SK-N-SH (cell line): Measurements from ENCODE around the gene PDE9A. TPM values are rescaled to one million over a fixed set of nuclear protein-coding genes. Genes with fewer than 3 reads are reported as not detected.
A peak's percentile ranks its signal among the peaks of the same experiment; 100 is the strongest.

ENCODE experiments used
- CTCF ChIA-PET: fragments of 300-600, 350-600 bp; formaldehyde crosslinking; extraction: SDS; loops from one replicate; lab custom pipeline; 2021; lab: Yijun Ruan, JAX
- POLR2A ChIA-PET: fragments of 350-600 bp; sonication (Branson Sonifier 250); formaldehyde crosslinking; extraction: SDS; loops from one replicate; lab custom pipeline; 2020; ENCODE audit warnings: antibody characterized with exemption, inconsistent platforms; lab: Yijun Ruan, JAX
- DNase-seq: peaks from one replicate; pipeline ENCODE4 v3.0.0; 2012
- H2AFZ ChIP-seq: fragments of 200-600 bp; sonication (generic); 2 replicates; pipeline ENCODE4 v1.8.1; 2016; ENCODE audit warnings: antibody characterized with exemption, mild to moderate bottlenecking, low read depth
- H3F3A ChIP-seq: fragments of 200-600 bp; sonication (generic); replicated peaks from 2 replicates; pipeline ENCODE3; 2016; ENCODE audit warnings: antibody characterized with exemption, mild to moderate bottlenecking; ENCODE audit not compliant: insufficient read depth
- H3K27ac ChIP-seq, 2 experiments: fragments of 200-500 bp in 1 of 2; fragments of 200-600 bp in 1 of 2; sonication (Bioruptor generic) in 1 of 2; sonication (generic), shearing (Covaris generic) in 1 of 2; 2 replicates each; pipeline versions ENCODE4 v1.5.1 to v1.6.1; 2014 to 2016; ENCODE audit warnings: low read depth in 2 of 2, inconsistent platforms in 1 of 2, low read length in 1 of 2, mild to moderate bottlenecking in 1 of 2, mixed read lengths in 1 of 2
- H3K27me3 ChIP-seq: fragments of 200-600 bp; sonication (generic), shearing (Covaris generic); 2 replicates; pipeline ENCODE4 v1.6.1; 2016; ENCODE audit warnings: mixed run types; ENCODE audit not compliant: insufficient read depth
- H3K36me3 ChIP-seq, 2 experiments: fragments of 200-500 bp in 1 of 2; fragments of 200-600 bp in 1 of 2; sonication (Bioruptor generic) in 1 of 2; sonication (generic) in 1 of 2; replicated peaks in 1 of 2; 2 replicates each; pipeline versions ENCODE3 to v1.5.1; 2014 to 2016; ENCODE audit warnings: low read length in 1 of 2, mild to moderate bottlenecking in 1 of 2; ENCODE audit not compliant: insufficient read depth in 2 of 2, control insufficient read depth in 1 of 2
- H3K4me1 ChIP-seq, 2 experiments: fragments of 200-500 bp in 1 of 2; fragments of 200-600 bp in 1 of 2; sonication (Bioruptor generic) in 1 of 2; sonication (generic), shearing (Covaris generic) in 1 of 2; 2 replicates each; pipeline versions ENCODE4 v1.5.1 to v1.6.1; 2014 to 2016; ENCODE audit warnings: low read depth in 1 of 2, low read length in 1 of 2, mixed run types in 1 of 2; ENCODE audit not compliant: insufficient read depth in 2 of 2, control insufficient read depth in 1 of 2
- H3K4me2 ChIP-seq: fragments of 200-600 bp; sonication (generic), shearing (Covaris generic); 2 replicates; pipeline ENCODE4 v1.6.1; 2017; ENCODE audit warnings: mixed run types
- H3K4me3 ChIP-seq, 2 experiments: fragments of 200-500 bp in 1 of 2; fragments of 200-600 bp in 1 of 2; sonication (Bioruptor generic) in 1 of 2; sonication (generic), shearing (Covaris generic) in 1 of 2; 2 replicates each; pipeline versions ENCODE4 v1.5.1 to v1.8.1; 2014 to 2016; ENCODE audit warnings: low read depth in 2 of 2, inconsistent platforms in 1 of 2, low read length in 1 of 2, mild to moderate bottlenecking in 1 of 2, mixed read lengths in 1 of 2, moderate library complexity in 1 of 2
- H3K79me2 ChIP-seq: fragments of 200-600 bp; sonication (generic); 2 replicates; pipeline ENCODE4 v1.8.1; 2017; ENCODE audit warnings: mild to moderate bottlenecking; ENCODE audit not compliant: insufficient read depth
- H3K9ac ChIP-seq: fragments of 200-600 bp; sonication (generic); 2 replicates; pipeline ENCODE4 v1.6.1; 2017; ENCODE audit warnings: mixed run types
- H3K9me2 ChIP-seq: fragments of 200-600 bp; sonication (generic); 2 replicates; pipeline ENCODE4 v1.6.1; 2017; ENCODE audit warnings: mixed run types
- H3K9me3 ChIP-seq: fragments of 200-600 bp; sonication (generic); 2 replicates; pipeline ENCODE4 v1.6.1; 2017; ENCODE audit warnings: mixed run types, mild to moderate bottlenecking, moderate library complexity
- H4K20me1 ChIP-seq: fragments of 200-600 bp; sonication (generic); 2 replicates; pipeline ENCODE4 v1.6.1; 2017; ENCODE audit warnings: mild to moderate bottlenecking, mixed run types; ENCODE audit not compliant: insufficient read depth
- CHD2 ChIP-seq: fragments of 150-350 bp; IDR thresholded peaks from 2 replicates; pipeline ENCODE4 v1.6.1; 2018; ENCODE audit warnings: low read length; ENCODE audit not compliant: partially characterized antibody
- CTCF ChIP-seq: fragments of 200-600 bp; sonication (generic); IDR thresholded peaks from 2 replicates; pipeline ENCODE4 v1.6.1; 2017; ENCODE audit warnings: antibody characterized with exemption, mild to moderate bottlenecking, moderate library complexity
- ELF1 ChIP-seq: IDR thresholded peaks from 2 replicates; pipeline ENCODE4 v1.4.0; 2012
- EZH2phosphoT487 ChIP-seq: fragments of 200-600 bp; sonication (generic); IDR thresholded peaks from 2 replicates; pipeline ENCODE4 v1.6.1; 2017; ENCODE audit warnings: low read depth, mixed run types, mild to moderate bottlenecking, antibody characterized with exemption, moderate library complexity, borderline replicate concordance
- FOXM1 ChIP-seq: IDR thresholded peaks from 2 replicates; pipeline ENCODE4 v1.4.0; 2012; ENCODE audit warnings: low read depth, mild to moderate bottlenecking
- GABPA ChIP-seq: IDR thresholded peaks from 2 replicates; pipeline ENCODE4 v1.4.0; 2012; ENCODE audit warnings: low read depth, mild to moderate bottlenecking
- IRF3 ChIP-seq: fragments of 150-350 bp; IDR thresholded peaks from 2 replicates; pipeline ENCODE4 v1.6.1; 2016; ENCODE audit warnings: mild to moderate bottlenecking, low read depth, low read length
- JUND ChIP-seq: IDR thresholded peaks from 2 replicates; pipeline ENCODE4 v1.4.0; 2012
- MXI1 ChIP-seq: IDR thresholded peaks from 2 replicates; pipeline ENCODE4 v1.6.1; 2012; ENCODE audit warnings: mild to moderate bottlenecking, low read depth, low read length, improper control_type of control experiment
- NRF1 ChIP-seq: IDR thresholded peaks from 2 replicates; pipeline ENCODE4 v1.6.1; 2012; ENCODE audit warnings: low read depth, mild to moderate bottlenecking, low read length
- POLR2AphosphoS5 ChIP-seq: IDR thresholded peaks from 2 replicates; pipeline ENCODE4 v1.6.1; 2012; ENCODE audit warnings: low read depth, low read length
- RAD21 ChIP-seq: IDR thresholded peaks from 2 replicates; pipeline ENCODE4 v1.6.1; 2012; ENCODE audit warnings: mild to moderate bottlenecking, low read length
- RCOR1 ChIP-seq: fragments of 150-350 bp; IDR thresholded peaks from 2 replicates; pipeline ENCODE4 v1.6.1; 2017; ENCODE audit warnings: antibody characterized with exemption, low read length
- RXRA ChIP-seq: IDR thresholded peaks from 2 replicates; pipeline ENCODE4 v1.4.0; 2012; ENCODE audit warnings: low read depth, mild to moderate bottlenecking, borderline replicate concordance
- SIN3A ChIP-seq: IDR thresholded peaks from 2 replicates; pipeline ENCODE4 v1.6.1; 2012; ENCODE audit warnings: low read depth, mild to moderate bottlenecking, low read length, moderate library complexity, borderline replicate concordance
- TEAD4 ChIP-seq: IDR thresholded peaks from 2 replicates; pipeline ENCODE4 v1.4.0; 2012; ENCODE audit warnings: mild to moderate bottlenecking, borderline replicate concordance; ENCODE audit not compliant: insufficient read depth
- USF1 ChIP-seq: IDR thresholded peaks from 2 replicates; pipeline ENCODE4 v1.4.0; 2012; ENCODE audit warnings: low read depth, borderline replicate concordance
- ZBTB33 ChIP-seq: IDR thresholded peaks from 2 replicates; pipeline ENCODE4 v1.4.0; 2012; ENCODE audit warnings: low read depth, borderline replicate concordance
- whole genome bisulfite sequencing: methylation state at CpG from one replicate; pipeline ENCODE4 v1.1.6; 2017; ENCODE audit warnings: low lambda C conversion rate; 5-methylcytosine and 5-hydroxymethylcytosine counted together
- polyA plus RNA-seq, 3 experiments: library from polyadenylated mRNA; depleted of rRNA; stranded (reverse); fragments of >200 nt; gene quantifications; 2 replicates each; pipeline ENCODE4 v1.2.3, GENCODE V29; 2012

PDE9A gene
- polyA plus RNA-seq, 1 of the 3 experiments (the other 2 are of a cell fraction): 0.28 TPM

GRCh38 chr21:42673633-42674328, 20.4 kb downstream of the PDE9A start:
- Histone ChIP-seq H3K9me3 (no peaks in the 10 kb centered on the region), H3F3A (no peaks in the 10 kb centered on the region), H3K4me2 (no peak overlapping the region), H2AFZ (no peak overlapping the region), H3K4me1 (peaks cover 4 to 53% of the 10 kb centered on the region in 2 experiments; a peak in 3 of 4 replicates), H3K9me2 (no peaks in the 10 kb centered on the region), H3K79me2 (no peaks in the 10 kb centered on the region), H3K27ac (peak overlapping the region in 1 of 2 experiments; percentile 50; a peak in 2 of 4 replicates), H3K4me3 (no peak overlapping the region), H3K36me3 (no peaks in the 10 kb centered on the region), H3K27me3 (no peaks in the 10 kb centered on the region), H4K20me1 (no peaks in the 10 kb centered on the region), H3K9ac (no peak overlapping the region)
- CTCF ChIA-PET: interaction anchor here (0.8 to 1.0 kb wide), 2 partner anchors 20 to 21 kb away, joined by 3 read pairs; partner anchors contain the start of gene PDE9A
- no peak for DNase-seq
- TF ChIP-seq ELF1: no peak
- no peak for TF ChIP-seq SIN3A
- TF ChIP-seq RCOR1: no peak
- TF ChIP-seq JUND: no peak
- TF ChIP-seq NRF1: no peak
- TF ChIP-seq EZH2phosphoT487: no peak
- no peak for TF ChIP-seq IRF3
- no peak for TF ChIP-seq ZBTB33
- no peak for TF ChIP-seq USF1
- no peak for TF ChIP-seq RXRA
- no peak for TF ChIP-seq MXI1
- TF ChIP-seq GABPA: no peak
- TF ChIP-seq CHD2: no peak
- TF ChIP-seq POLR2AphosphoS5: no peak
- no peak for TF ChIP-seq FOXM1
- no peak for TF ChIP-seq TEAD4
- TF ChIP-seq RAD21: no peak
- no peak for TF ChIP-seq CTCF
- 64% methylated on average over 21 of the region's 23 CpGs for WGBS
- POLR2A ChIA-PET: interaction anchor here (0.9 kb wide), 1 partner anchor 16 kb away, joined by 3 read pairs; no protein-coding TSS in a partner anchor
